ENCODE measurements around the gene CALCR. TPM values are rescaled to one million over a fixed set of nuclear protein-coding genes. Genes with fewer than 3 reads are reported as not detected.
"Not testable (repeated sequence)": the region's sequence is repeated elsewhere in the genome, so short reads cannot be mapped to it uniquely, and the experiment has no call there.

CALCR gene
- total RNA-seq, 1 donor from 2014 or later, result not detected

- DNase-seq (ENCODE audit: low read depth in 2 of 2), result no peak
Observed at GRCh38 chr7:93562106-93562505, 12.4 kb downstream of the CALCR start.

- DNase-seq (ENCODE audit: low read depth in 2 of 2), result no peak
Observed at GRCh38 chr7:93559639-93560491, 14.7 kb downstream of the CALCR start.

GRCh38 chr7:93558705-93559614, 15.6 kb downstream of the CALCR start:
- no peak for DNase-seq (ENCODE audit: low read depth in 2 of 2)

GRCh38 chr7:93551931-93552330, 22.6 kb downstream of the CALCR start:
- no peak for DNase-seq (ENCODE audit: low read depth in 2 of 2)

- DNase-seq (ENCODE audit: low read depth in 2 of 2), result peak; percentile 16 to 60
Observed at GRCh38 chr7:93551063-93551895, 23.2 kb downstream of the CALCR start.

GRCh38 chr7:93547716-93548115, 26.8 kb downstream of the CALCR start:
- DNase-seq (ENCODE audit: low read depth in 2 of 2), result no peak

GRCh38 chr7:93544691-93545090, 29.8 kb downstream of the CALCR start:
- no peak for DNase-seq (ENCODE audit: low read depth in 2 of 2)

GRCh38 chr7:93538061-93538460, 36.5 kb downstream of the CALCR start:
- DNase-seq (ENCODE audit: low read depth in 2 of 2), result no peak

GRCh38 chr7:93535616-93536015, 38.9 kb downstream of the CALCR start:
- DNase-seq (ENCODE audit: low read depth in 2 of 2), result no peak

- no peak for DNase-seq (ENCODE audit: low read depth in 2 of 2)
Observed at GRCh38 chr7:93530701-93531100, 43.8 kb downstream of the CALCR start.

GRCh38 chr7:93516834-93517233, 57.7 kb downstream of the CALCR start:
- no peak for DNase-seq (ENCODE audit: low read depth in 2 of 2)

GRCh38 chr7:93515144-93515543, 59.4 kb downstream of the CALCR start:
- no peak for DNase-seq (ENCODE audit: low read depth in 2 of 2)

GRCh38 chr7:93509303-93509702, 65.2 kb downstream of the CALCR start:
- DNase-seq (ENCODE audit: low read depth in 2 of 2), result no peak

GRCh38 chr7:93503088-93503487, 71.4 kb downstream of the CALCR start:
- no peak for DNase-seq (ENCODE audit: low read depth in 2 of 2)

GRCh38 chr7:93491860-93492259, 82.7 kb downstream of the CALCR start:
- DNase-seq (ENCODE audit: low read depth in 2 of 2), result not testable (repeated sequence)

- no peak for DNase-seq (ENCODE audit: low read depth in 2 of 2)
Observed at GRCh38 chr7:93476491-93477344, 97.8 kb downstream of the CALCR start.

GRCh38 chr7:93475811-93476210, 98.7 kb downstream of the CALCR start:
- DNase-seq (ENCODE audit: low read depth in 2 of 2), result no peak

GRCh38 chr7:93471456-93471855, 103.1 kb downstream of the CALCR start:
- no peak for DNase-seq (ENCODE audit: low read depth in 2 of 2)

GRCh38 chr7:93463764-93464163, 110.8 kb downstream of the CALCR start:
- no peak for DNase-seq (ENCODE audit: low read depth in 2 of 2)

GRCh38 chr7:93461350-93461749, 113.2 kb downstream of the CALCR start:
- no peak for DNase-seq (ENCODE audit: low read depth in 2 of 2)

- DNase-seq (ENCODE audit: low read depth in 2 of 2), result no peak
Observed at GRCh38 chr7:93453262-93453661, 121.3 kb downstream of the CALCR start.

Measured in dermis microvascular lymphatic vessel endothelial cell (primary cell).